Measurements from ENCODE around the gene MSI2.

DNA sequence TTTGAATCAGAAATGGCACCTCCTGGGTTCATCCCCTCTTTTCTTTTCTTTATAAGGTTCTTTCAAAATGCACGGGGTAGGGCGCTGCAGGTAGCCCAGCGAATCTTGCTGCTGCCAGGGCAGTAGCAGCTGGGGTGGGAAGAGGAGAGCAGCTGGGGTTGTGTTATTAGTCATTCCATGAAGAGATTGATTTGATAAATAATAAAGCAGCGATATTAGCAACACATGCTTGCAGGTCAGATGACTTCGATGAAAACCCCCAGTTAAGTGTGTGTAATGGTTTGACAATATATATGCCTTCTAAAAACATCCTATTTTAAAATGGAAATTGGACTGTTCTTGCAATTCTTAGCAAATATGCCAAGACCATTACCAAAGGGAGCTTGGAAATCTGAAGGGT is 288.1 kb downstream of the MSI2 start:
- TF ChIP-seq CTCF (IDR thresholded peaks at IDR 0.05; ENCODE audit: insufficient read depth, low read length, poor library complexity, severe bottlenecking) (no peak), EZH2phosphoT487 (conservative IDR thresholded peaks at IDR 0.05; ENCODE audit: low read length) (no peak)

All from SU-DHL-6 (cell line).